ENCODE measurements around the gene RER1.

The RER1 gene

DNA sequence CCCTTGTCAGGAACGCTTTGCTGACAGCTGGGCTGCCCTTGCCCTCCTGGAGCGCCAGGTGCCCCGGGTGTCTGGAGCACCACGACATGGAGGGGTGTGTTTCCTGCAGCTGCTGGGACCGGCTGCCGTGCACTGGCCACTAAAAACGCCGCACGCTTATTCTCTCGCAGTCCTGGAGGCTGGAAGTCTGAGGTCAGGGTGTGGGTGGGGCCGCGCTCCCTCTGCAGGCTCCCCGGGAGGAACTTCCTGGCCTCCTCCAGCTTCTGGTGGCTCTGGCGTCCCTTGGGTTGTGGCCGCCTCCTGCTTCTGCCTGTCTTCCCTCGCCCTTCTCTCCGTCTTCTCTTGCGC lies 56.4 kb downstream of the RER1 start:
- no peak for DNase-seq

DNA sequence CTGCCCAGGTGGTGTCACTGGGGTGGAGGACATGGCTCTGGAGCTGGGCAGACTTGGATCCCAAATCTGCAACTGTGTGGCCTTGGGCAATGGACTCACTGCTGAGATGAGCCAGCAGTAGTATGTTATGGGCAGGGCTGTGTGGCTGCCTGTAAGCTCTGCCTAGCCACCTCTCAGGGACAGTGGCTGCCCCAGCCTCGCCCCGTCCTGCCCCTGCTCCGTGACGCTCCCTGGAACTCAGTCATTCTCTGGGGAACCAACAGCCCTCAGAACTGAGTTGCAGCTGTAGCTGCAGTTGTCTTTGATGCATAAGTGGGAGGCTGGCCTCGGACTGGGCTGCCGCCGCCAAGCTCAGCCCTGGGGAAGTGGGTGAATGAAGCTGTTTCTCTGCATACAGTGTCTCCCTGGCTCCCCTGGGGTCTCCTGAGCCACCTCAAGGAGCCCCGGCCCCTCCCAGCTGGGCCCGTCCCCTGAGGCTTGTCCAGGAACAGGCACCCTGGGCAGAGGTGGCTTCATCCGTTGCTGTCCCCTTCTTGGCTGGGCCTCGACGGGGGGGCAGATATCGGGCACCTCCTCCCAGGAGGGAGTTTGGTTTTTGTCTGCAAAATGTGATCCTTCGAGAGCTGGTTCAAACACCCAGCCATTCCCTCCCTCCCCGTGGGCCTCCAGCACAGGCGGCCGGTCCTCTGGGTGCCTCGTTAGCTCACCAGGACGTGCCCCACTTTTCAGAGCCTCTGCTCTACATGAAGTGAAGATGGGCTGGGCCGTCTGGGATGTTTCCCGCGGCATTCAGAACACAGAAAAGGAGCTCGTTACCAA lies 58.2 kb downstream of the RER1 start:
- DNase-seq, result no peak

DNA sequence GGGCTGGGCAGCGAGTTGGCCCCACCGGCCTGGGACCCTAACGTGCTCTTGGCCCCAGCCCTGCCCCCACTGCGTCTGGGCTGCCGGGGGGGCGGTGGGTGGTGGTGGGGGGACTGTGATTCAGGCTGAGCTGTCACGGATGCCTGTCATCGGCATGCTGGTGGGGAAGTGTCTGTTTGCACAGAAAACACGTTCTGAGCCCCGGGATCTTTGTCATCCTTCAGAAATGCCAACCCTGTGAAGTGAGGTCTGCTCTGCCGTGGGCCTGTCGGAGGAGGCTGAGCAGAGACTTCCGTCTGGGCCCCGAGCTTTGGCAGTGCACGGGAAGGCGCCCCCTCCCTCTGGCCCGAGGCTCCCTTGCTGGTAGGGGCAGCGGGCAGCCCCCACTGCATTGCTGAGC lies 60.1 kb downstream of the RER1 start:
- DNase-seq, result no peak

DNA sequence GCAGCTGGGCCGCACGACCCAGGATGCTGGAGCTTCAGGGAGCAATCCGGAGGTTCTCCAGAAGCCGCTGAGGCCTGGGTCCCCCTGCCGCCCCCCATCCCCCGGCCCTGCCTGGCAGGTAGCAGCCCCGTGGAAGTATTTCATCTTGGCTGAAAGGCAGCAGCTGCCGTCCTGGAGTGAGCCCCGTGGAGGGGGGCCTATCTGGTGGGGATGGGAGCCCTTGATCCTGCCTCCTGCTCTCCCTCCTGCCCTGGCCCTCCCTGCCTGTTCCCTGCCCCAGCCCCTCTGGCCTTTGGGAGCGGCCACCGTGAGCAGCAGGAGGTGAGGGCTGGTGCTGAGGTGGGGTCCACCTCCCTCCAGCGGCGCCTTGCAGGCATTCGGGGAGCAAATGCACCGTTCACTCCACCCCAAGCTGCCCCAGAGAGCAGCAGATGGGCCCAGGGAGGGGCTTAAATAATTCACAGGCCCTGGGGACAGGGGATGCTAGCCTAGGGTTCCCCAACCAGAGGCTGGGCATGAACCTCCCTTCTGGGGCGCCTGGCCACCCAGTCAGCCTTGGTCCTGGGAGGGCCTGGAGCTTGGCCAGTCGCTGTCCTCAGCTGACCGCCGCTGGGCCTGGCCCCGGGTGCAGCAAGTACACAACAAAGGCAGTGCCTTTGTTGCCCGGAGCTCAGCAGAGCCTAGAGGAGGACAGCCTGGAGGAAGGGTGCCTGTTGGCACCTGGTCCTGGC lies 60.7 kb downstream of the RER1 start:
- no peak for DNase-seq

DNA sequence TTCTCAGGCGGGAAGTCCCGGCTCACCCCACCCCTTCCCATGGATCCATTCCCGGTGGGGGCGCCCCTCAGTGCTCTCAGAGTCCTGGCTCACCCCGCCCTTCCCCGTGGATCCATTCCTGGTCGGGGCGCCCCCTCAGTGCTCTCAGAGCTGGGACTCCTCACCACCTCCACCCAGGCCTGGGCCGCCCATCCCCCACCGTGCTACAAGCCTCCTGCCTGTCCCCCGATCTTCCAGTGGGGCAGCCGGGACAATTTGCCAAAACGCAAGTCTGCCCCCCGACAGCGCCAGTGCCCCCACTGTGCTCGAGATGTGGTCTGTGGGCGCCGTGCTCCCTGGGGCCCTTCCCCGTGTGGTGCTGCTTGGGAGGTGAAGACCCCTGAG lies 61.3 kb downstream of the RER1 start:
- DNase-seq, result no peak

DNA sequence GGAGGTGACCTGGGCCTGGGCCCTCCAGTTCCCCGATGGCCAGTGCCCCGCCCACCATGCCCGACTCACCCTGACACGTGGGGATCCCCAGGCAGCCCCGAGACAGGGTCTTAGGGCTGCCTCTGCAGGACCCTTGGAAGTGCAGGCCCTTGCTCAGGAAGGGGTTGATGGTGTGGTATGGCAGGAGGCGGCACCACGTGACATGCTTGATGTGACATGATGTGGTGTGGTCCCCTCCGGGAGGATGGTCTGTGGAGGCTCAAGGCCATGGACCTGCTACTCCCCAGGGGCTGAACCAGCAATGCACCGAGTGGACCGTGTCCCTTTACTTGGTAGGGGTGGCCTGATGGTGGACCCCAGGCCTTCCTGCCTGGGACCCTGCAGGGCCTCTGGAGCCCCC lies 62.6 kb downstream of the RER1 start:
- no peak for DNase-seq

All from GOT3 (cell line).